Large intestine (tissue), 3 donors: Measurements from ENCODE around the gene GPER1. TPM values are rescaled to one million over a fixed set of nuclear protein-coding genes. Genes with fewer than 3 reads are reported as not detected.

Experiments used
- DNase-seq, 2 donors: peaks; one replicate each; pipeline versions ENCODE4 v3.0.0 to v3.0.0-alpha.2; 2013
- H3K27ac ChIP-seq: one replicate; pipeline ENCODE4 v1.5.1; 2013; ENCODE audit warnings: low read length
- H3K27me3 ChIP-seq: 2 replicates; pipeline ENCODE4 v1.6.1; 2013; ENCODE audit warnings: low read length; ENCODE audit not compliant: control insufficient read depth, insufficient read depth
- H3K36me3 ChIP-seq: 2 replicates; pipeline ENCODE4 v1.6.1; 2013; ENCODE audit warnings: low read length; ENCODE audit not compliant: control insufficient read depth, insufficient read depth
- H3K4me1 ChIP-seq: one replicate; pipeline ENCODE4 v1.6.1; 2013; ENCODE audit warnings: low read length; ENCODE audit not compliant: control insufficient read depth, insufficient read depth
- H3K4me3 ChIP-seq: one replicate; pipeline ENCODE4 v1.5.1; 2013; ENCODE audit warnings: low read length
- H3K9me3 ChIP-seq: one replicate; pipeline ENCODE4 v1.6.1; 2013; ENCODE audit warnings: mild to moderate bottlenecking, low read depth, low read length, moderate library complexity; ENCODE audit not compliant: control insufficient read depth
- WGBS: methylation state at CpG from one replicate; pipeline ENCODE4 v1.1.5; 2013; ENCODE audit warnings: low lambda C conversion rate; ENCODE audit not compliant: insufficient coverage; 5-methylcytosine and 5-hydroxymethylcytosine counted together
- polyA plus RNA-seq: library from polyadenylated mRNA; unstranded; fragments of 120-200 nt; gene quantifications from one replicate; pipeline ENCODE4 v1.2.1, GENCODE V29; 2013

GPER1 gene
- polyA plus RNA-seq, 1 donor, result 1.1 TPM

- Histone ChIP-seq H3K27me3 (no peaks in the 10 kb centered on the region), H3K36me3 (peaks cover 2% of the 10 kb centered on the region), H3K4me1 (peaks cover 11% of the 10 kb centered on the region), H3K4me3 (no peak overlapping the region), H3K27ac (no peak overlapping the region), H3K9me3 (peaks cover 7% of the 10 kb centered on the region)
- DNase-seq, result no peak
- no CpG with 5 or more reads among the region's 13 CpGs for WGBS
These were observed 9.2 kb downstream of the GPER1 start for GRCh38 chr7:1097120-1097504.

- Histone ChIP-seq H3K27ac (no peak overlapping the region), H3K27me3 (no peaks in the 10 kb centered on the region), H3K36me3 (no peaks in the 10 kb centered on the region), H3K4me1 (peaks cover 9% of the 10 kb centered on the region), H3K4me3 (no peak overlapping the region), H3K9me3 (peaks cover 3% of the 10 kb centered on the region)
- 87% methylated on average over 10 of the region's 43 CpGs for WGBS
- no peak for DNase-seq
These were observed 10.6 kb downstream of the GPER1 start for GRCh38 chr7:1098243-1099153.

DNA sequence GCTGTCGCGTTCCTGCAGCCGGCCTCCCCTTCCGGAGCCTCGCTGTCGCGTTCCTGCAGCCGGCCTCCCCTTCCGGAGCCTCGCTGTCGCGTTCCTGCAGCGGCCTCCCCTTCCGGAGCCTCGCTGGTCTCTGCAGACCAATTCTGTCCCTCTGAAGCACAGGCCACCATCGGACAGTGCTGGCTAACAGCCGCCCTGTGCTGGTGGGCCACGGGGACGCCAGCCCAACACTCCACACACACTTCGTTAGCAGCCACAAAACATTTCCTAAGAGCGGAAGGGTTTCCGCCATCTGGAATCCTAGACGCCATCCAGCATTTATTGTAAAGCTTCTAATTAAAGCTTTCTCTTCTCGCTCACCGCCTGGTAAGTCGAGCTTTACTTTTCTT, 11.2 kb downstream of the GPER1 start:
- H3K9me3 ChIP-seq, result peaks cover 3% of the 10 kb centered on the region
- DNase-seq, result no peak
- H3K4me3 ChIP-seq, result no peak overlapping the region
- H3K4me1 ChIP-seq, result peaks cover 9% of the 10 kb centered on the region
- H3K27me3 ChIP-seq, result no peaks in the 10 kb centered on the region
- H3K36me3 ChIP-seq, result no peaks in the 10 kb centered on the region
- no CpG with 5 or more reads among the region's 26 CpGs for WGBS
- H3K27ac ChIP-seq, result no peak overlapping the region

DNA sequence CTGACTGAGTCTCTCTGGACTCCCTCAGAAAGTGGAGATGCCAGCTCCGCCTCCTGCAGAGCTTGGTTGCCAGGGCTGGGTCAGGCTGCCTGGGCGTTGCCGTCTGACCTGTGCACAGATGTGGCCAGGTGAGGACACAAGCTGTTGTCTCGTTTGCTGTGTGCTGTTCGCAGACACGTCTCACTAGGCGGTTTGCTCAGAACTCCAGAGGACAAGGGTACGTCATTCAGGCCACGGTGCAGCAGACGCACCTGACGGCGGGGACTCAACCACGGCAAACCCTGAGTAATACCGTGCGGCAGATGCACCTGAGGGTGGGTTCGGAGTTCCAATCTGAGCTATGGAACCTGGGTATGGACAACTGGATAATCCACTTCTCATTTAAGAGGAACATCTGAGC, 11.7 kb downstream of the GPER1 start:
- DNase-seq, result no peak
- H3K4me3 ChIP-seq, result no peak overlapping the region
- H3K27ac ChIP-seq, result no peak overlapping the region
- H3K36me3 ChIP-seq, result no peaks in the 10 kb centered on the region
- WGBS, result no CpG with 5 or more reads among the region's 16 CpGs
- peaks cover 9% of the 10 kb centered on the region for H3K4me1 ChIP-seq
- no peaks in the 10 kb centered on the region for H3K27me3 ChIP-seq
- H3K9me3 ChIP-seq, result peaks cover 3% of the 10 kb centered on the region

DNA sequence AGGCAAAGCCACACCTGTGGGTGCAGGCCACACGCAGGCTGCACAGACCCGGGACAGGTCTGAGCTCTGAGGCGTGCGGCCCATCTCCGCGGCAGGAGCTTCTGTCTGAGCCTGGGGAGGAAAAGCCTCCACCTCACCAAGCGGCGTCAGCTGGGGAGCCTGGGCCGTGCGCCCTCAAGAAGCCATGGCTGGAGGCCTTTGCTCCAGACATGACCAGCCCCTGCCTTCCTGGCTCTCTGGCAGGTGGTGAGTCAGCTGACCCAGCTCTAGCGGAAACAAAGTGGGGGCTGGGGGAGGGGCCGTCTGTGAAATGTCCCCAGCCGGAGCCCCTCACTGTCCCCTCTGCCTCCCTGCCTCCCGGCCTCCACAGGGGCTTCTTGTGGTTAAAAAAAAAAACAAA, 12.5 kb downstream of the GPER1 start:
- DNase-seq, result no peak
- Histone ChIP-seq H3K4me1 (peaks cover 9% of the 10 kb centered on the region), H3K4me3 (no peak overlapping the region), H3K27me3 (no peaks in the 10 kb centered on the region), H3K9me3 (peaks cover 3% of the 10 kb centered on the region), H3K27ac (no peak overlapping the region), H3K36me3 (no peaks in the 10 kb centered on the region)
- WGBS, result no CpG with 5 or more reads among the region's 14 CpGs

- no peaks in the 10 kb centered on the region for H3K36me3 ChIP-seq
- no peak overlapping the region for H3K4me3 ChIP-seq
- no CpG with 5 or more reads among the region's 34 CpGs for WGBS
- H3K27ac ChIP-seq, result no peak overlapping the region
- peaks cover 3% of the 10 kb centered on the region for H3K9me3 ChIP-seq
- peaks cover 8% of the 10 kb centered on the region for H3K4me1 ChIP-seq
- no peaks in the 10 kb centered on the region for H3K27me3 ChIP-seq
- DNase-seq, result peak in 1 of 2 donors; percentile 52
These were observed 13.1 kb downstream of the GPER1 start for GRCh38 chr7:1100834-1101562.

GRCh38 chr7:1101563-1102431, 13.9 kb downstream of the GPER1 start:
- no CpG with 5 or more reads among the region's 47 CpGs for WGBS

DNA sequence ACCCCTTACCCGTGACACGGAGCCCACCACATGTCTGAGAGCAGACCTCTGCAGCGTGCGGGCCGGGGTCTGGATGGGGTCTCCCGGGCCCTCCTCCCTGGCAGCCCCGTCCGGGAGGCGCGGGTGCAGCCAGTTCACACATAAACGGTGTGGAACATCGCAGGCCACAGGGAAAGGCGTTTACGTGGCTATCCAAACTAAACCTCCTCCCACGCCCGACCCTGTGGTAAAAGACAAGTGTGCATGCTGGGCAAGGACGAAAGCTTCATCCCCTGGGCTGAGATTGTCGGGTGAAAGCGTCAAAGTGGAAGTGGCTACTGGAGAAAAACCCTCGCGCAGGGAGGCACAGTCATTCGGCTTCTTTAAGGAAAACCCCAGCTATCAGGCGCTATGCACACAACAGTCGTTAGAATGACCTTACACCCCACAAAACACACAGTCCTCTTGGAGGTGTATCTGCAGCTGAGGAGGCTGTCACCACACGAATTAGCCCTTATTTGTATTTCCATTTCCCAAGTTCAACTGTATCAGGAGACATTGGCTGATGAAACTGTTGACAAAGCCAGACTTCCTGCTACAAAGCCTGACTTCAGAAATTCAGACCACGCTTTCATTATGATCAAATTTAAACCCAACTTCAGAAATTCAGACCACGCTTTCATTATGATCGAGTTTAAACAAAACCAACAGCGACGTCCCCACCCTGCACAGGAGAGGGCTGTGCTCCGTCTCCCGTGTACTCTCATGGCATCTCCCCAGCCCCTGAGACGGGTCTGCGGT, 15.3 kb downstream of the GPER1 start:
- WGBS, result no CpG with 5 or more reads among the region's 34 CpGs
- no peaks in the 10 kb centered on the region for H3K36me3 ChIP-seq
- no peaks in the 10 kb centered on the region for H3K27me3 ChIP-seq
- H3K9me3 ChIP-seq, result peaks cover 3% of the 10 kb centered on the region
- no peak overlapping the region for H3K4me3 ChIP-seq
- H3K4me1 ChIP-seq, result peaks cover 3% of the 10 kb centered on the region
- no peak for DNase-seq
- no peak overlapping the region for H3K27ac ChIP-seq

More at GRCh38 chr7:1101563-1102431, 13.9 kb downstream of the GPER1 start:
- DNase-seq, result no peak
- H3K36me3 ChIP-seq, result no peaks in the 10 kb centered on the region
- H3K9me3 ChIP-seq, result peaks cover 3% of the 10 kb centered on the region
- no peak overlapping the region for H3K27ac ChIP-seq
- H3K4me3 ChIP-seq, result no peak overlapping the region
- H3K27me3 ChIP-seq, result no peaks in the 10 kb centered on the region
- H3K4me1 ChIP-seq, result peaks cover 3% of the 10 kb centered on the region

- WGBS, result no CpG with 5 or more reads among the region's 21 CpGs
- Histone ChIP-seq H3K36me3 (no peaks in the 10 kb centered on the region), H3K9me3 (peaks cover 3% of the 10 kb centered on the region), H3K4me3 (no peak overlapping the region), H3K27me3 (no peaks in the 10 kb centered on the region), H3K27ac (no peak overlapping the region), H3K4me1 (peaks cover 3% of the 10 kb centered on the region)
- no peak for DNase-seq
These were observed 16.0 kb downstream of the GPER1 start for GRCh38 chr7:1103789-1104515.
